Lower leg skin (tissue), 3 donors: ENCODE data around the gene NFU1.

Source experiments
- CTCF ChIP-seq, 3 donors: fragments of 450-650 bp; IDR thresholded peaks; one replicate each; pipeline ENCODE4 v1.5.1; 2016; ENCODE audit warnings: antibody characterized with exemption in 3 of 3, mild to moderate bottlenecking in 3 of 3, moderate library complexity in 2 of 3
- POLR2A ChIP-seq, 2 donors: fragments of 450-650 bp; IDR thresholded peaks; one replicate each; pipeline ENCODE4 v1.6.1; 2016 to 2017; ENCODE audit warnings: antibody characterized with exemption in 2 of 2, mild to moderate bottlenecking in 1 of 2, moderate library complexity in 1 of 2

GRCh38 chr2:69368588-69368987 lies 68.6 kb downstream of the NFU1 start:
- TF ChIP-seq POLR2A (IDR thresholded peaks at IDR 0.05) (no peak), CTCF (IDR thresholded peaks at IDR 0.05) (no peak)
